ENCODE data around the gene DDX23.
"Not testable (repeated sequence)": the region's sequence is repeated elsewhere in the genome, so short reads cannot be mapped to it uniquely, and the experiment has no call there.

The DDX23 gene

GRCh38 chr12:48881686-48882314 is 29.8 kb upstream of the DDX23 start:
- Histone ChIP-seq H3K4me1 (ENCODE audit: control insufficient read depth, insufficient read depth, low read length) (peaks cover 57% of the 10 kb centered on the region), H3K4me3 (ENCODE audit: insufficient read depth, low read depth, low read length) (no peak overlapping the region), H3K27ac (ENCODE audit: insufficient read depth, low read depth, low read length, poor library complexity, severe bottlenecking) (peak overlapping the region; percentile 100), H3K36me3 (ENCODE audit: control insufficient read depth, insufficient read depth, low read length) (no peaks in the 10 kb centered on the region), H3K9me3 (ENCODE audit: control insufficient read depth, low read length) (no peaks in the 10 kb centered on the region), H3K27me3 (ENCODE audit: control insufficient read depth, insufficient read depth, low read length, poor library complexity, severe bottlenecking) (no peaks in the 10 kb centered on the region)
- 52 to 53% methylated on average over 8 to 9 of the region's 9 CpGs for WGBS, 2 experiments

DNA sequence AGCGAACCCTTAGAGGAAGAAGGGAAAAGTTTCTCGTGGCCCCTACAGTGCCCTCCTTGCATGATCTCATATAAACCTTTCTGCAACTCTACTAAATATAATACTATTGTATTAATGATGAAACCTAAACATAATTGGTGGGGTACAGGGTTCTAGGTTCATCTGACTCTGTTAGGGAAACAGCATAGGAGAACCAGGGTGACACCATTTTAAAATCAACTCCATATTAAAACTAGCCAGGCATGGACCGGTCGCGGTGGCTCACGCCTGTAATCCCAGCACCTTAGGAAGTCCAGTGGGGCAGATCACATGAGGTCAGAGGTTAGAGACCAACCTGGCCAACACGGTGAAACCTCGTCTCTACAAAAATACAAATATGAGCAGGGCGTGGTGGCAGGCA is 28.7 kb upstream of the DDX23 start:
- Histone ChIP-seq H3K27me3 (ENCODE audit: control insufficient read depth, insufficient read depth, low read length, poor library complexity, severe bottlenecking) (no peaks in the 10 kb centered on the region), H3K4me1 (ENCODE audit: control insufficient read depth, insufficient read depth, low read length) (peaks cover 57% of the 10 kb centered on the region), H3K9me3 (ENCODE audit: control insufficient read depth, low read length) (no peaks in the 10 kb centered on the region), H3K27ac (ENCODE audit: insufficient read depth, low read depth, low read length, poor library complexity, severe bottlenecking) (no peak overlapping the region), H3K36me3 (ENCODE audit: control insufficient read depth, insufficient read depth, low read length) (no peaks in the 10 kb centered on the region), H3K4me3 (ENCODE audit: insufficient read depth, low read depth, low read length) (no peak overlapping the region)
- 87 to 89% methylated on average over 7 to 8 of the region's 9 CpGs for WGBS, 2 experiments

GRCh38 chr12:48878548-48878947 is 26.6 kb upstream of the DDX23 start:
- no peaks in the 10 kb centered on the region for H3K27me3 ChIP-seq (ENCODE audit: control insufficient read depth, insufficient read depth, low read length, poor library complexity, severe bottlenecking)
- peaks cover 36% of the 10 kb centered on the region for H3K4me1 ChIP-seq (ENCODE audit: control insufficient read depth, insufficient read depth, low read length)
- no peak overlapping the region for H3K27ac ChIP-seq (ENCODE audit: insufficient read depth, low read depth, low read length, poor library complexity, severe bottlenecking)
- no peaks in the 10 kb centered on the region for H3K9me3 ChIP-seq (ENCODE audit: control insufficient read depth, low read length)
- no peaks in the 10 kb centered on the region for H3K36me3 ChIP-seq (ENCODE audit: control insufficient read depth, insufficient read depth, low read length)
- 92 to 95% methylated on average over 1 to 2 of the region's 2 CpGs for WGBS, 2 experiments
- no peak overlapping the region for H3K4me3 ChIP-seq (ENCODE audit: insufficient read depth, low read depth, low read length)

- no peaks in the 10 kb centered on the region for H3K36me3 ChIP-seq (ENCODE audit: control insufficient read depth, insufficient read depth, low read length)
- no peaks in the 10 kb centered on the region for H3K27me3 ChIP-seq (ENCODE audit: control insufficient read depth, insufficient read depth, low read length, poor library complexity, severe bottlenecking)
- no peaks in the 10 kb centered on the region for H3K9me3 ChIP-seq (ENCODE audit: control insufficient read depth, low read length)
- no peak overlapping the region for H3K27ac ChIP-seq (ENCODE audit: insufficient read depth, low read depth, low read length, poor library complexity, severe bottlenecking)
- WGBS, 2 experiments: 66 to 70% methylated on average over 4 of the region's 4 CpGs
- peaks cover 12% of the 10 kb centered on the region for H3K4me1 ChIP-seq (ENCODE audit: control insufficient read depth, insufficient read depth, low read length)
- no peak overlapping the region for H3K4me3 ChIP-seq (ENCODE audit: insufficient read depth, low read depth, low read length)
Observed at GRCh38 chr12:48875944-48876515, 24.1 kb upstream of the DDX23 start.

- not testable (repeated sequence) for H3K27me3 ChIP-seq (ENCODE audit: control insufficient read depth, insufficient read depth, low read length, poor library complexity, severe bottlenecking); H3K4me3 ChIP-seq (ENCODE audit: insufficient read depth, low read depth, low read length); H3K36me3 ChIP-seq (ENCODE audit: control insufficient read depth, insufficient read depth, low read length); H3K27ac ChIP-seq (ENCODE audit: insufficient read depth, low read depth, low read length, poor library complexity, severe bottlenecking); H3K4me1 ChIP-seq (ENCODE audit: control insufficient read depth, insufficient read depth, low read length); H3K9me3 ChIP-seq (ENCODE audit: control insufficient read depth, low read length)
- 93 to 94% methylated on average over 8 of the region's 8 CpGs for WGBS, 2 experiments
Observed at GRCh38 chr12:48873534-48873933, 21.6 kb upstream of the DDX23 start.

GRCh38 chr12:48873096-48873495 is 21.1 kb upstream of the DDX23 start:
- Histone ChIP-seq H3K4me1 (ENCODE audit: control insufficient read depth, insufficient read depth, low read length) (no peaks in the 10 kb centered on the region), H3K27me3 (ENCODE audit: control insufficient read depth, insufficient read depth, low read length, poor library complexity, severe bottlenecking) (no peaks in the 10 kb centered on the region), H3K27ac (ENCODE audit: insufficient read depth, low read depth, low read length, poor library complexity, severe bottlenecking) (no peak overlapping the region), H3K4me3 (ENCODE audit: insufficient read depth, low read depth, low read length) (no peak overlapping the region), H3K9me3 (ENCODE audit: control insufficient read depth, low read length) (no peaks in the 10 kb centered on the region), H3K36me3 (ENCODE audit: control insufficient read depth, insufficient read depth, low read length) (no peaks in the 10 kb centered on the region)
- WGBS, 2 experiments: 95 to 96% methylated on average over 4 of the region's 4 CpGs

DNA sequence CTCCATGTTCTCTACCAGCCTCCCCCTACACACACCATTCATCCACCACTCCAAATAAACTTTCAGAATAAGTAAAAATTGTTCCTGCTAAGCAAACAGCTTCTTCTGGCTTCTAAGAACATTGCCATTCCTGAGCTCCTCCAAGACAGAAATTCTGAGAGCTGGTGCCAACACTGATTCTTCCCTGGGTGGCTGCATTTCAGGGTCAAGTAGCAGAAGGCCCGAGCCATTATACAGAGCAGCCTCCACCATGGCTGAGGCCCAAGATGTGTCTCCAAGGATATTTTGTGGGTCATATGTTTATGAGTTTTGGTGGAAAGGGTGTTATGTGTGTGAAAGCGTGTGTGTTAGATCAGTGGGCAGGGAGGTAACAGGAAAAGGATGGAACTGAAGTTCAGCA is 17.2 kb upstream of the DDX23 start:
- WGBS, 2 experiments: 91 to 93% methylated on average over 2 of the region's 2 CpGs
- Histone ChIP-seq H3K27me3 (ENCODE audit: control insufficient read depth, insufficient read depth, low read length, poor library complexity, severe bottlenecking) (no peaks in the 10 kb centered on the region), H3K4me3 (ENCODE audit: insufficient read depth, low read depth, low read length) (no peak overlapping the region), H3K4me1 (ENCODE audit: control insufficient read depth, insufficient read depth, low read length) (peaks cover 14% of the 10 kb centered on the region), H3K27ac (ENCODE audit: insufficient read depth, low read depth, low read length, poor library complexity, severe bottlenecking) (no peak overlapping the region), H3K9me3 (ENCODE audit: control insufficient read depth, low read length) (no peaks in the 10 kb centered on the region), H3K36me3 (ENCODE audit: control insufficient read depth, insufficient read depth, low read length) (no peaks in the 10 kb centered on the region)

DNA sequence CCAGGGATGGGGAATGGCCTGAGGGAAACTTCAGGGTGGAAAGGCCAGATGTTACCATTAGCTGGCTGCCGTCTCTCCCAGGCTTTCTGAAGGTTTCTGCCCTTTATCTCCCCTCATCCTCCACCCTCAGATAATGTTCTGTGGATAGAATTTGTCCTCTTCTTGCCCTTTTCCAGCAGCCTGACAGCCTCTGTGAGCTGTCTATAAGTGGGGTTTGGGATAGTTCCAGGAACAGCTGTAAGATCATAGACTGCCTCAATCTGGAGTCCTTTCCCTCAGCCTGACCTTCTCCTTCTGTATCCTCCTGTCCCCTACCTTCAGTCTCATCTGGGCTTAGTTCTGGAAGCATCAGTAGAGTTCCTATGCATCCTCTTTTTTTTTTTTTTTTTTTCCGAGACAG is 16.5 kb upstream of the DDX23 start:
- H3K27ac ChIP-seq (ENCODE audit: insufficient read depth, low read depth, low read length, poor library complexity, severe bottlenecking): no peak overlapping the region
- H3K27me3 ChIP-seq (ENCODE audit: control insufficient read depth, insufficient read depth, low read length, poor library complexity, severe bottlenecking): no peaks in the 10 kb centered on the region
- no peaks in the 10 kb centered on the region for H3K36me3 ChIP-seq (ENCODE audit: control insufficient read depth, insufficient read depth, low read length)
- no peak overlapping the region for H3K4me3 ChIP-seq (ENCODE audit: insufficient read depth, low read depth, low read length)
- H3K9me3 ChIP-seq (ENCODE audit: control insufficient read depth, low read length): no peaks in the 10 kb centered on the region
- H3K4me1 ChIP-seq (ENCODE audit: control insufficient read depth, insufficient read depth, low read length): peaks cover 21% of the 10 kb centered on the region
- WGBS, 2 experiments: 79 to 86% methylated on average over 1 to 2 of the region's 2 CpGs

- no peak overlapping the region for H3K4me3 ChIP-seq (ENCODE audit: insufficient read depth, low read depth, low read length)
Observed at GRCh38 chr12:48866052-48866711, 14.2 kb upstream of the DDX23 start.

DNA sequence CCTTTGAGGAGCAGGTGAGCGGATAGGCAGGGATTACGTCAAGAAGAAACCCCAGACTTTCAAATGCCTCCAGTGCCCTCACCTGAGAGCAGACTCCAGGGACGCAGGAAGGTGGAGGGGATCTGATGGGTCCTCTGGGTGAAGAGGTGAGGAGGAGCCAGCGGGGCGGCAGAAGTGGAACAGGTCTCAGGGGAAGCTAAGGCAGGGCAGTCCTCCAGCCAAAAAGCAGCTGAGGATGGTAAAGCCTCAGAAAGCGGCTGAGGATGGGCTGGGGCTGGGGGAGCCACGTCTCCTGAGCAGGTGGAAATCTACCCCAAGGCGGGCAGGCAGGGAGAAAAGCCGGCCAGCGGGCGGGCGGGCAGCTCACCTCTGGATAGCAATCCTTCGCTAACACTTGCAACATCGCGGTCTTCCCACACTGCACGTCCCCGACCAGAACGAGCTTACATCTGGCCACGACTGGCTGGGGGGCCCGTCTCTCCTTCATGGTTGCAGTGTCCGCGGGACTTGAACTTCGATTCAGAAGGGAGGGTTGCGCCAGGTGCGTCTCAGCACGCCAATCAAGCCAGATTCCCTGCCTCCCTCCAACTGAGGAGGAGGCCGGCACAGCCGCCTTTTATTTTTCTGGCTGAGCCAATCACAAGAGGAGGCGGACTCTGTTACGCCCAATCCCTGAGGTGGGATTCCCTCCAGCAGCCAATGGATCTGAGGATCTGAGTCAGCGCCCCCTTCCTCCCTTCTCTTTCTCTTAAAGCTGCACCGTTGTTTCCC is 13.5 kb upstream of the DDX23 start, which contains the start of gene RND1:
Gene RND1 (minus strand): TSS at position 590 of the 771 bp plus-strand sequence. CDS start 103 bp downstream, at position 487.
- H3K27ac ChIP-seq (ENCODE audit: insufficient read depth, low read depth, low read length, poor library complexity, severe bottlenecking): no peak within 1 kb of the TSS
- no peaks in the 10 kb centered on the region for H3K9me3 ChIP-seq (ENCODE audit: control insufficient read depth, low read length)
- no peaks in the 10 kb centered on the region for H3K27me3 ChIP-seq (ENCODE audit: control insufficient read depth, insufficient read depth, low read length, poor library complexity, severe bottlenecking)
- peaks cover 39% of the 10 kb centered on the region for H3K4me1 ChIP-seq (ENCODE audit: control insufficient read depth, insufficient read depth, low read length)
- H3K36me3 ChIP-seq (ENCODE audit: control insufficient read depth, insufficient read depth, low read length): peaks cover 14% of the 10 kb centered on the region
- whole genome bisulfite sequencing, 2 experiments: 1% methylated on average over 32 of the region's 32 CpGs
- peak within 1 kb of the TSS; percentile 54 for H3K4me3 ChIP-seq (ENCODE audit: insufficient read depth, low read depth, low read length)

More at GRCh38 chr12:48866052-48866711, 14.2 kb upstream of the DDX23 start:
- 68 to 77% methylated on average over 6 of the region's 6 CpGs for WGBS, 2 experiments
- H3K27me3 ChIP-seq (ENCODE audit: control insufficient read depth, insufficient read depth, low read length, poor library complexity, severe bottlenecking): no peaks in the 10 kb centered on the region
- no peak overlapping the region for H3K27ac ChIP-seq (ENCODE audit: insufficient read depth, low read depth, low read length, poor library complexity, severe bottlenecking)
- peaks cover 9% of the 10 kb centered on the region for H3K36me3 ChIP-seq (ENCODE audit: control insufficient read depth, insufficient read depth, low read length)
- H3K9me3 ChIP-seq (ENCODE audit: control insufficient read depth, low read length): no peaks in the 10 kb centered on the region
- peaks cover 39% of the 10 kb centered on the region for H3K4me1 ChIP-seq (ENCODE audit: control insufficient read depth, insufficient read depth, low read length)
